Heart left ventricle (tissue), 13 donors: ENCODE results near the gene SLIT1.

Experiments used
- CTCF ChIP-seq, 12 donors: fragments of 200-600 bp; sonication (generic) in 4 of 12; IDR thresholded peaks; one replicate each; pipeline versions ENCODE4 v1.5.0 to v1.8.0; 2018 to 2022; ENCODE audit warnings: antibody characterized with exemption in 12 of 12, mild to moderate bottlenecking in 5 of 12
- POLR2A ChIP-seq, 2 donors: fragments of 450-650 bp; IDR thresholded peaks; one replicate each; pipeline ENCODE4 v1.6.1; 2017; ENCODE audit warnings: antibody characterized with exemption in 2 of 2, mild to moderate bottlenecking in 2 of 2, moderate library complexity in 2 of 2
- donor health status: ischemic (EF 13 %, LVEDD 7.1; RV severe dilation, severe dysfunction).
- donor health status: DM: no; HTN: yes; CAD: no.
- donor health status: DM: no; HTN: no; CAD: no.
- donor health status: ischemic (EF 25% LVEDD 6.9; RV normal size, moderate dysfunction).
- donor health status: ischemic (EF 25% LVEDD 5.7; RV mildly dilated, moderate dysfunction).
- donor health status: ischemic (EF 35%, LVEDD 5.7; RV mildly dilated, moderate dysfunction).
- donor health status: nonischemic (EF 11% LVEDD 7.7; RV severe dilation, severe dysfunction).
- donor health status: DM: yes; HTN: yes; CAD: no.
- donor health status: PGD.
- donor health status: ischemic (EF 29% LVEDD 5.4; RV normal size, mild dysfunction).
- donor health status: nonischemic (EF 23%, LVEDD 6.1; RV moderate dilation, normal function).

- TF ChIP-seq POLR2A (IDR thresholded peaks at IDR 0.05) (no peak), CTCF (IDR thresholded peaks at IDR 0.05) (no peak)
These were observed 182.5 kb downstream of the SLIT1 start for GRCh38 chr10:97003151-97003803.
